Activated CD8-positive, alpha-beta memory T cell treated with anti-CD3 and anti-CD28 coated beads, Interleukin-2, amount 50 U/mL, for 4 hours (primary cell): ENCODE data around the gene WDR90.
"Not testable (repeated sequence)": the region's sequence is repeated elsewhere in the genome, so short reads cannot be mapped to it uniquely, and the experiment has no call there.

Experiments used
- DNase-seq: peaks from one replicate; pipeline ENCODE4 v3.0.0-alpha.2; 2020

Gene WDR90

GRCh38 chr16:677316-678190 is 28.4 kb downstream of the WDR90 start:
- DNase-seq = no peak

DNA sequence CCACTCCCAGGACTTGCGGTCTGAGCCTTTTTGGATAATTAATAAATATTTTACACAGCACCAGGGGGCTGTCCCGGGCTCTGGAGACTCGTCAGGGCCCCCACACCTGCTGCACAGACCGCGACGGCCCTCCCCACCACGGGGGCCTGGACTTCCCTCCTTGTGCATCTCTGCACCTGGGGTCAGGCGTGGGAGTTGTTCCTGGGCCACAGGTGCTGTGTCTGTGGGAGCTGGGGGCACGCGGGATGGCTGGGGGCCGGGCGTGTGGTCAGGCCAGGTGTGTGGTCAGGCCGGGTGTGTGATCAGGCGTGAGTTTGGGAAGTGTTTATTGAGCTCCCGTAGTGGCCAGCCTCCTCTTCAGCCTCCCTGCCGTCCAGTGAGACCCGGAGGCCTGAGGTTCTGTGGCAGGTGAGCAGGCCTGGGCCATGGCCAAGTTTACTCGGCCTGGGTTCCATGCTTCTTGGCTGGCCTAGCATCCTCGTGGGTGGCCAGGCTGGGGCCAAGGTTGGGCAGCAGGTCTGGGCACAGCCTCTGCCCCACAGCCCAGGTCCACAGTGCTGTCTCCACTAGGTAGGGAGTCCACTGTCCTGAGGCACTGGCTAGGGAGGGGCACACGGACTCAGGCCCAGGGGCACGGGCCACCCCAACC is 29.2 kb downstream of the WDR90 start:
- DNase-seq = no peak

- DNase-seq = peak; percentile 55
These were observed 30.0 kb downstream of the WDR90 start for GRCh38 chr16:678858-679813.

DNA sequence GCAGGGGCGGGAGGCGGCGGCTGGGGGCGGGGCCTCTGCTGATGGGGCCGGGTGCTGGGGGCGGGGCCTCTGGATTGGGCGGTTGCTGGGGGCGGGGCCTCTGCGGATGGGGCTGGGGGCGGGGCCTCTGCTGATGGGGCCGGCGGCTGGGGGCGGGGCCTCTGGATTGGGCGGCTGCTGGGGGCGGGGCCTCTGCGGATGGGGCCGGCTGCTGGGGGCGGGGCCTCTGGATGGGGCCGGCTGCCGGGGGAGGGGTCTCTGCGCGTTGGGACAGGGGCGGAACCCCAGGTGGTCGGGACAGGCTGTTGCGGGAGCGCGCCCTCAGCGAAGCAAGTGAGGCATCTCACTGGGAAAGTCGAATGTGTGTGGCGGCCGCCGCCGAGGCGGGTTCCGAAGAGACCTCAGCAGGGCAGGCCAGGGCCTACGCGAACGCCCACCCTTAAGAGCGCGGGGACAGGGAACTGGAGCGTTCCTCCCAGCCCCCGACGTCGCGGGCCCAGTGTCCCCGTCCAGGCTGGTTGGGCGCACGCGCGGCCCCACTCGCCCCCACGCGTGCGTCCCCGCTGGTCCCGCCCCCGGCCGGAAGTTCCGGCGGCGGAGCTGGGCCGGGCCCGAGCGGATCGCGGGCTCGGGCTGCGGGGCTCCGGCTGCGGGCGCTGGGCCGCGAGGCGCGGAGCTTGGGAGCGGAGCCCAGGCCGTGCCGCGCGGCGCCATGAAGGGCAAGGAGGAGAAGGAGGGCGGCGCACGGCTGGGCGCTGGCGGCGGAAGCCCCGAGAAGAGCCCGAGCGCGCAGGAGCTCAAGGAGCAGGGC is 30.9 kb downstream of the WDR90 start, which contains the start of gene STUB1:
STUB1 (plus strand) TSS at position 597 of the 811 bp plus-strand sequence; CDS start at position 713, 116 bp downstream.
- peak; percentile 88 for DNase-seq

DNA sequence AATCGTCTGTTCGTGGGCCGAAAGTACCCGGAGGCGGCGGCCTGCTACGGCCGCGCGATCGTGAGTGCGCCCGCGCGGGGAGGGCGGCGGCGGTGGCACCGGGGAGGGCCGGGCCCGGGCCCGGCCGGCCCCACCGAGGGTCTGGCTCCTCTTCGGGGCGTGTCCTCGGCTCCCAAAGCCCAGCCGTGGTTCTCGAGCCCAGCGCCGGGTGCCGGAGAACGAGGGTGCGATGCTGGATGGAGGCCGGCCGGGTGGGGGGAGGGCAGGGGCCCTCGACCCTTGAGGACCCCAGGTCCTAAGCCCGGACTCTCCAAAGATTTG is 31.4 kb downstream of the WDR90 start:
- DNase-seq = no peak

DNA sequence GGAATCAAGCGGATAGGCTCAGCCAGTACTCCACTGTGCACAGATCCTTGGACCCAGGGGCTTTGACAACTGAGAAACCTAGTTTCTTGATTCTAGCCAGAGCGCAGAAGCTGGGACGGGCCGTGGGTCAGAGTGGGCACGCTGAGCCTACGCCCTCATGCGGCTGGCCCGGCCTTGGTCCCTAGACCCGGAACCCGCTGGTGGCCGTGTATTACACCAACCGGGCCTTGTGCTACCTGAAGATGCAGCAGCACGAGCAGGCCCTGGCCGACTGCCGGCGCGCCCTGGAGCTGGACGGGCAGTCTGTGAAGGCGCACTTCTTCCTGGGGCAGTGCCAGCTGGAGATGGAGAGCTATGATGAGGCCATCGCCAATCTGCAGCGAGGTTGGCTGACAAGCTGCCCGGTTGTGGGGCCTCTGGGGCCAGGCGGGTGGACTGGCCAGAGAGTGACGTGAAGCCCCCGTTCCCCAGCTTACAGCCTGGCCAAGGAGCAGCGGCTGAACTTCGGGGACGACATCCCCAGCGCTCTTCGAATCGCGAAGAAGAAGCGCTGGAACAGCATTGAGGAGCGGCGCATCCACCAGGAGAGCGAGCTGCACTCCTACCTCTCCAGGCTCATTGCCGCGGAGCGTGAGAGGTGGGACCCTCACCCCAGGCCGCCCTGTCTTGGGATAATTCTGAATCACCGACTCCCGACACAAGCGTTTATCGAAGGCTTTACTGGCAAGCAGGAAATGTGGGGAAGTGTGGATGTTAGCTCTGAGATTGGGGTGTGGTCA is 32.0 kb downstream of the WDR90 start:
- DNase-seq = no peak

GRCh38 chr16:681746-682427 is 32.7 kb downstream of the WDR90 start:
- no peak for DNase-seq

DNA sequence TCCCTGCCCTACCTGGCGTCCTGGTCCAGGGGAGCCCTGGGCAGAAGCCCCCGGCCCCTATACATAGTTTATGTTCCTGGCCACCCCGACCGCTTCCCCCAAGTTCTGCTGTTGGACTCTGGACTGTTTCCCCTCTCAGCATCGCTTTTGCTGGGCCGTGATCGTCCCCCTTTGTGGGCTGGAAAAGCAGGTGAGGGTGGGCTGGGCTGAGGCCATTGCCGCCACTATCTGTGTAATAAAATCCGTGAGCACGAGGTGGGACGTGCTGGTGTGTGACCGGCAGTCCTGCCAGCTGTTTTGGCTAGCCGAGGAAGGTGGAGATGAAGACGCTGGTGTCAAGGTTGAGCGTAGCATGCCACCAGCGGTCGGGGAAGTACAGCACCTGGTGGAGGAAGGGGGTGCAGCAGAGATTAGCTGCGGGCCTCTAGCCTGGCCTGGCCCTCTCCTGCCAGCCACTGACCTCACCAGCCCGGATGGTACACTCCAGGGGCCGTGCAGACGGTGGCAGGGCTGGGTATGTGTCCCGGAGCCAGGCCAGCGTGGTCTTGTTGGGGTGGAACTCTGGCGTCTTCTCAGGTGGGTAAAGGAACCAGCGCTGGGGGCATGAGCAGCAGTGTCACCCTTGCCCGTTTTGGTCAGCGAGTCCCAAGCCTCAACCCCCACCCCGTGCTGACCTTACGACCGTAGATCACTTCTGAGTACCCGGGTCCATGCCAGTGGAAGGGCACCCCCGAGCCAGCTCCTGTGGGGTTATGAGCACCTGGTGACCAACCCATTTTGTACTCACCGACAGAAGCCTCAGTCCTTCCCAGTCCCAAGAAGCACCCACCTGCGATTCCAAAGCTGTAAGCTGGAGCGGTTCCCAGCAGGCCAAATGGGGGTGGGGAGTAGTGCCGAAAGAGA is 33.6 kb downstream of the WDR90 start:
- DNase-seq = no peak

DNA sequence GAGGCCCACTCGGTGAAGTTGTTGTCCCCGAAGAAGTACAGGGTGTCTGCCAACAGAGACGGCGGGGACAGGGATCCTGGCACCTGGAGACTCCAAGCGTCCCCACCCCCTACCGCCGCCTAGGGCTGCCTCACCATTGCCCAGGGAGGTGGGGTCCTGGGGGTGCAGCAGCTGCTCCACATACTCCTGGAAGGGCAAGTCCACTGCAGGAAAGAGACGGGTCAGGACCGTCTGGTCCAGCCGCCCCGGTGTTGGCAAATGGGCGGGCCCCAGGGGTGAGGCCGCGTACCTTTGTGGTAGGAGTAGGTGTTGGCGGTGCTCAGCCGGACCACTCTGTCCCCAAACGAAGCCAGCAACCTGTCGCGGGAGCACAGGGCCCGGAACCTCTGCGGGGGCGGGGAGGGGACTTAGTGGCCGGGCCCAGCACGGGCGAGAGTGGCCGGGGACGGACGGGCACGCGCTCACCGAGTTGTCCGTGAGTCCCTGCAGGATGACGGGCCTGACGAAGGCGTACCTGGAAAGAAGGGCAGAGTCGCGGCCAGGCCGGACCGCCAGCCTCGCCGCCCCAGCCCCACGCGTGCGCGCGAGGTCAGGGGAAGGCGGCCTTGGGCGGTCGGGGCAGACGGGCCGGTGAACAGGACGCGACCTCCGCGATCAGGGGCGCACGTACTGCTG is 34.4 kb downstream of the WDR90 start:
- DNase-seq = no peak

DNA sequence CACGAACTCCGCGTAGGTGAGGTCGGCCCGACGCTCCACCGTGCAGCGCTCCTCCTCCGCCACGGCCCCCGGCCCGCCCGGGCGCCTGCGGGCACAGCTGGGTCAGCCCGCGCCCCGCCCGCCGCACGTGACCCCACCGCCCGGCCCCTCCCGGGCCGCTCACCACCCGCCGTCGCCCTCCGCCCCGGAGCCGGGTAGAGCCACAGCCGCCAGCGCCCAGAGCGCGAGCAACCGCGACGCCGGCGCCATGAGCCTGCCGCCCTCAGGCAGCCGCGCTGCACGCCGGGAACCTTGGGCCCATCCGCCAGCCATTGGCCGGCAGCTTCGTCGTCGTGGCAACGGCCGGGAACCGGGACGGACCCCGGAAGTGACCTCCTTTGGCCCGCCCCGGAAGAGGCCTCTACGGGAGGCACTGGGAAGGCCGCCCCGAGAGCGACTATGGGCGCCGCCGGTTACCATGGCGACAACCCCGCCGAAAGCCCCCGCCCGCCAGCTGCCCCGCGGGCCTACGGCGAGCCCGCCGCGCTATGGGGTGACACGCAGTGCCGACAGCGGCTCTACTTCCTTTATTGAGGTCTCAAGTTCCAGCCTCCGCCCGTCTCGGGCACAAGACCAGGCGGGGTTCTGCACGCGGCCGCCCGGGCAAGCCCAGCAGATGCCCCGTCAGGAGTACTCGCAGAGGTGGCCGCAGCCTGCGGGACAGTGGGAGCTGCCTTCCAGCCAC is 35.1 kb downstream of the WDR90 start, which contains the start of gene JMJD8:
JMJD8 (minus strand) TSS at position 264 of the 724 bp plus-strand sequence; CDS start at position 249, 15 bp downstream.
- peak; percentile 97 for DNase-seq

DNA sequence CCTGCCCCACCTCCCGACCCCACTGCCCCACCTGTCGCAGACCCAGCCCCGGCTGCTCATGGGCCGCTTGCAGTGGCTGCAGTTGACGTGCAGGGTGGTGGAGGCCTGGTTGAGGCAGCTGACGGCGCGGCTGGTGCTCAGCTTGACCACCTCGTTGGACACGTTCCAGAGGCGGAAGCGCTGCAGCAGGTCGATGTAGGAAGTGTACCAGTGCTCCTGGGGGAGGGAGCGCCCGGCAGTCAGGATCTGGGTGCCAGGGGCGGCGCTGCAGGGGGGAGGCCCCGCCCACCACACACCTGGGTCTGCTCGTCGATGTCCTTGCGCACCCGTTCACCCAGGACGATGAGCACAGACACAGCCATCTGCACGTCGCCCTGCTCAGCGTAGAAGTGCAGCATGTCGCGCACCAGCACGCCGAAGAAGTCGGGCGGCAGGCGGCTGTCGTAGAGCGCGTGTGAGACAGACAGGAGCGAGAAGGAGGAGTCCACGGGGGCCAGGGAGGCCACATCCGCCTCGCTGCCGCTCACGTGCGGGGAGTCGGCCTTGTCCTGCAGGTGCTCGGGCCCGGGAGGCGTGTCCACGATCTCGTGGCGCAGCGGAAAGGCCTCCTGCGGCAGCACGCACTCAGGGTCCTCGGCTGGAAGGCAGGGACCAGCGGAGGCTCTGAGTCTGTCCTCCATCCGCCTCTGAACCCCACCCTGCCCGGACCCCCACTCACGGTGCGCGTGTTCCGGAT is 36.0 kb downstream of the WDR90 start:
- DNase-seq = no peak

GRCh38 chr16:685967-686366 is 36.8 kb downstream of the WDR90 start:
- DNase-seq = no peak

DNA sequence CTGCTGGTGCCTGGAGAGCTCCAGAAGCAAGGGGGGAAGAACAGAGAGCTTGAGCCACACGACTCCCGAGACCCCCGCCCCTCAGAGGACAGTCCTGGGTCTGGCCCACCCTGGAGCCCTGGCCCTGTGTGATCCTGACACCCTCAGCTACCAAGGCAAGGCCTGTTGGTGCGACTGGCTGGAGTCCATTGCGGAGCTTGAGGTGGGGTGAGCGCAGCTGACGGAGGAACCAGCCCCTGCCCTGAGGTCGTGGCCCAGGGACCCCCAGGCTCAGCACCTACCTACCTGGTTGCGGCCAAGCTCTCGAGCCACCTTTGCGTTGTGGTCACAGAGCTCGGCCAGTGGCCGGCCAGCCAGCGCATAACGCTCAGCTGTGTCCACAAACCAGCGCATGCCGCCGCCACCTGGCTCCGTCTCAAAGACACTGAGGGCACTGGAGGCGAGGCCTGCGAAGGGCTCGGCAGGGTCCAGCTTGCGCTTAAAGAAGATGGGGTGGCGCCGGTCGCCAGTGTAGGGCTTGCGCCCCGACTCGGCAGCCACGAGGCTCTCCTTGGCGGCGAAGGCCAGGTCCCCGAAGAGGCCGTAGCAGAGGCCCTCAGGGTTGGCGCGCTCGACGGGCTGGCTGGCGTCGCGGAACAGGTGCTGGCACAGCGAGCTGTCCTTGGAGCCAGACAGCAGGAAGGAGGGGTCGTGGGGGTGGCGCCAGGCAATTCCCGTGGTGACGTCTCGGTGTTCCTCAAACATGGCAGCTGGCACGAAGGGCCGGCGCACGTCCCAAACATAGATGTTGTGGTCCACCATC is 37.5 kb downstream of the WDR90 start:
- DNase-seq = no peak

GRCh38 chr16:687499-687898 is 38.3 kb downstream of the WDR90 start:
- DNase-seq = no peak

GRCh38 chr16:689175-689897 is 40.2 kb downstream of the WDR90 start:
- no peak for DNase-seq

- not testable (repeated sequence) for DNase-seq
These were observed 42.1 kb downstream of the WDR90 start for GRCh38 chr16:691242-691641.
